ENCODE data around the gene EXOSC3. TPM values are rescaled to one million over a fixed set of nuclear protein-coding genes. Genes with fewer than 3 reads are reported as not detected.

Gene EXOSC3
- total and polyA plus RNA-seq, 2 experiments from 2014 or later, result 28.5 to 48.1 TPM

DNA sequence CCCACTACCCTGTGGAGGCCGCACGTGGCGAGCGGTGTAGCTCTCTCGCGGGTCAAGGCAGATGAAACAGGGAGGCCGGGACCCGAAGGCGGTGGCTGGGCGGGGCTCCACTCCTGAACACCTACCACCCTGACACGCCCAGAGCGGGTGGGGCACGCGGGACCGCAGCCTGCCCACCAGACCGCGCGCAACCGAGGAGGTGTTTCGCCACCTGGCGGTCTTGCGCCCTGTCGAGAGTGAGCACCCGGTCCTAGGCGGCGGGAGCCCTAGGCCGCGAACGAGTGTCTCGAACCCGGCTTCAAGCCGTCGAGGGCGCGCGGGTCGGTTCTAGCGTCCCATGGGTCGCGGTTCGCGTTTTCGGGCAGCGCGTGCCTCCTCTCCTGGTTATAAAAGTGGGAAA, 2.2 kb upstream of the EXOSC3 start:
- WGBS (ENCODE audit: low lambda C conversion rate, missing lambda C conversion rate), result 86% methylated on average over 32 of the region's 45 CpGs
- Histone ChIP-seq H3K4me1 (ENCODE audit: insufficient read depth) (peaks cover 8% of the 10 kb centered on the region), H3K9me3 (ENCODE audit: low read depth) (no peaks in the 10 kb centered on the region)

DNA sequence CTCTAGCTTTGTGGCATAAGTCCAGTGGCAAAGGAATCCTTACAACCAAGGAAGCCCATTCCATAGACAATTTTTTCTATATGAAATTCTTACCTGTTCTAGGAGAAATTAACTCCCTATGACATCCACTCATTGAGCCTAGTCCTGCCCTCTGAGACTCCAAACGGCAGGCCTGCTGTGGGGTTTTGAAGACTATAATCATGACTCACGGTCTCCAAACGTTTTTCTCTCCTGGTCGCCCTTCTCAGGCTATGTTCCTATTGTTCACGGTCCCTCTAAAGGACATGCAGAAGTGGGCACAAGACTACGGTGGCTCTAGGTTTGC, 611 bp downstream of the EXOSC3 start:
- peak overlapping the region; percentile 70 for H2AFZ ChIP-seq
- peak overlapping the region; percentile 93 for H3K4me3 ChIP-seq
- no peaks in the 10 kb centered on the region for H4K20me1 ChIP-seq (ENCODE audit: insufficient read depth, poor library complexity, severe bottlenecking)
- WGBS (ENCODE audit: low lambda C conversion rate, missing lambda C conversion rate), result 0% methylated on average over 6 of the region's 6 CpGs
- TF ChIP-seq, protein P1, sequence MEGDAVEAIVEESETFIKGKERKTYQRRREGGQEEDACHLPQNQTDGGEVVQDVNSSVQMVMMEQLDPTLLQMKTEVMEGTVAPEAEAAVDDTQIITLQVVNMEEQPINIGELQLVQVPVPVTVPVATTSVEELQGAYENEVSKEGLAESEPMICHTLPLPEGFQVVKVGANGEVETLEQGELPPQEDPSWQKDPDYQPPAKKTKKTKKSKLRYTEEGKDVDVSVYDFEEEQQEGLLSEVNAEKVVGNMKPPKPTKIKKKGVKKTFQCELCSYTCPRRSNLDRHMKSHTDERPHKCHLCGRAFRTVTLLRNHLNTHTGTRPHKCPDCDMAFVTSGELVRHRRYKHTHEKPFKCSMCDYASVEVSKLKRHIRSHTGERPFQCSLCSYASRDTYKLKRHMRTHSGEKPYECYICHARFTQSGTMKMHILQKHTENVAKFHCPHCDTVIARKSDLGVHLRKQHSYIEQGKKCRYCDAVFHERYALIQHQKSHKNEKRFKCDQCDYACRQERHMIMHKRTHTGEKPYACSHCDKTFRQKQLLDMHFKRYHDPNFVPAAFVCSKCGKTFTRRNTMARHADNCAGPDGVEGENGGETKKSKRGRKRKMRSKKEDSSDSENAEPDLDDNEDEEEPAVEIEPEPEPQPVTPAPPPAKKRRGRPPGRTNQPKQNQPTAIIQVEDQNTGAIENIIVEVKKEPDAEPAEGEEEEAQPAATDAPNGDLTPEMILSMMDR (IDR thresholded peaks at IDR 0.05; ENCODE audit: poor library complexity), result no peak
- no peak for TF ChIP-seq EZH2 (IDR thresholded peaks at IDR 0.05; ENCODE audit: borderline replicate concordance)
- H3K27ac ChIP-seq, result peak overlapping the region; percentile 75
- H3K36me3 ChIP-seq (replicated peaks; ENCODE audit: insufficient read depth, low read depth), result no peaks in the 10 kb centered on the region
- H3K4me2 ChIP-seq, result peak overlapping the region; percentile 89
- no peaks in the 10 kb centered on the region for H3K27me3 ChIP-seq
- no peak for DNase-seq (ENCODE audit: low spot score)
- no peaks in the 10 kb centered on the region for H3K9me3 ChIP-seq (ENCODE audit: low read depth)
- H3K4me1 ChIP-seq (ENCODE audit: insufficient read depth), result peaks cover 8% of the 10 kb centered on the region
- H3K79me2 ChIP-seq, result peaks cover 25% of the 10 kb centered on the region
- H3K9me2 ChIP-seq (replicated peaks; ENCODE audit: insufficient read depth), result no peaks in the 10 kb centered on the region

More for the DNA sequence above, 2.2 kb upstream of the EXOSC3 start:
- peaks cover 25% of the 10 kb centered on the region for H3K79me2 ChIP-seq
- no peaks in the 10 kb centered on the region for H3K9me2 ChIP-seq (replicated peaks; ENCODE audit: insufficient read depth)
- no peak overlapping the region for H3K27ac ChIP-seq
- no peak overlapping the region for H3K4me3 ChIP-seq
- TF ChIP-seq EZH2 (IDR thresholded peaks at IDR 0.05; ENCODE audit: borderline replicate concordance) (no peak), EZH2phosphoT487 (IDR thresholded peaks at IDR 0.05; ENCODE audit: low read depth, severe bottlenecking, unreplicated experiment) (no peak)
- TF ChIP-seq, protein P1 (IDR thresholded peaks at IDR 0.05; ENCODE audit: poor library complexity), result no peak
- no peaks in the 10 kb centered on the region for H3K27me3 ChIP-seq
- H2AFZ ChIP-seq, result no peak overlapping the region
- no peak overlapping the region for H3K4me2 ChIP-seq
- H4K20me1 ChIP-seq (ENCODE audit: insufficient read depth, poor library complexity, severe bottlenecking), result no peaks in the 10 kb centered on the region
- DNase-seq (ENCODE audit: low spot score), result no peak
- H3K36me3 ChIP-seq (replicated peaks; ENCODE audit: insufficient read depth, low read depth), result no peaks in the 10 kb centered on the region

DNA sequence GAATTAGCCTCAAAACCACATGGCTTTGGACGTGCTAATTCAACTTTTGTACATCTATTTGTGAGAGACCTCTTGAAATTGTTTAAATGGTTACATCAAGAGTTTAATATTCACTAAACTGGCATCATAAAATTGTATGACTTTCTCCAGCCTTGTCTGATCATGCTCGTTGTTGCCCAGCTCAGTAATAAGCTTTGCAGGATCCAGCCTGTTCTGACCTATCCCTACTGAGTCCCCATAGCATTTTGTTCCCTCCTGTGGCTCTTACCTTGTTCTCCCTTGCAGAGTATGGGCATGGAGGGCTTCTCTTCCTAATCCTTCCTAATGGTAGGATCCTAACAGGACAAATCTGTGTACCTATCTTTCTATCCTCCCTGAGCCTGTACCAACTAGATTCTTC, 6.3 kb downstream of the EXOSC3 start:
- no peaks in the 10 kb centered on the region for H3K9me3 ChIP-seq (ENCODE audit: low read depth)
- H2AFZ ChIP-seq, result no peak overlapping the region
- WGBS (ENCODE audit: low lambda C conversion rate, missing lambda C conversion rate), result 98% methylated on average over 2 of the region's 2 CpGs
- no peak for DNase-seq (ENCODE audit: low spot score)
- no peaks in the 10 kb centered on the region for H3K9me2 ChIP-seq (replicated peaks; ENCODE audit: insufficient read depth)
- no peak overlapping the region for H3K4me2 ChIP-seq
- no peak overlapping the region for H3K4me3 ChIP-seq
- peaks cover 10% of the 10 kb centered on the region for H3K79me2 ChIP-seq
- H3K36me3 ChIP-seq (replicated peaks; ENCODE audit: insufficient read depth, low read depth), result no peaks in the 10 kb centered on the region
- H3K27ac ChIP-seq, result no peak overlapping the region
- TF ChIP-seq, protein P1 (IDR thresholded peaks at IDR 0.05; ENCODE audit: poor library complexity), result no peak
- TF ChIP-seq EZH2 (IDR thresholded peaks at IDR 0.05; ENCODE audit: borderline replicate concordance), result no peak
- TF ChIP-seq EZH2phosphoT487 (IDR thresholded peaks at IDR 0.05; ENCODE audit: low read depth, severe bottlenecking, unreplicated experiment), result no peak
- H3K4me1 ChIP-seq (ENCODE audit: insufficient read depth), result peaks cover under 1% of the 10 kb centered on the region
- no peaks in the 10 kb centered on the region for H4K20me1 ChIP-seq (ENCODE audit: insufficient read depth, poor library complexity, severe bottlenecking)
- no peaks in the 10 kb centered on the region for H3K27me3 ChIP-seq

DNA sequence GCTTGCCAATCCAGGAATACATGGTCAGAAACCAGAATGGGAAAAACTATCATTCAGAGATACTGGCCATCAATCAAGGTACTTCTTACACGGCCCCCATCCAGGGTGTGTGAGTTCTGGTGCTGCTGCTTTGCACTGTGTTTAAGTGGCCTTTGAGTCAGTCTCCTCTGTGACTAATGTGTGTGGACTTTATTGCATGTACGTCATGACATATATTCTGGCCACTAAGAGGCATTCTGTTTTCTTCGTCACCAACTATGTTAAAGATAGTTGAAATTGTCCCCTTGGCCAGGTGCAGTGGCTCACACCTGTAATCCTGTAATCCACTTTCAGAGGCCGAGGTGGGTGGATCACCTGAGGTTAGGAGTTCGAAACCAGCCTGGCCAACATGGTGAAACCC, 8.5 kb downstream of the EXOSC3 start:
- no peak overlapping the region for H3K27ac ChIP-seq

More for the DNA sequence above, 8.5 kb downstream of the EXOSC3 start:
- H2AFZ ChIP-seq, result no peak overlapping the region
- H3K27me3 ChIP-seq, result no peaks in the 10 kb centered on the region
- no peaks in the 10 kb centered on the region for H3K79me2 ChIP-seq
- no peak for DNase-seq (ENCODE audit: low spot score)
- no peaks in the 10 kb centered on the region for H3K9me2 ChIP-seq (replicated peaks; ENCODE audit: insufficient read depth)
- no peak overlapping the region for H3K4me3 ChIP-seq
- WGBS (ENCODE audit: low lambda C conversion rate, missing lambda C conversion rate), result 91% methylated on average over 5 of the region's 5 CpGs
- H3K4me2 ChIP-seq, result no peak overlapping the region
- no peaks in the 10 kb centered on the region for H3K4me1 ChIP-seq (ENCODE audit: insufficient read depth)
- H3K9me3 ChIP-seq (ENCODE audit: low read depth), result no peaks in the 10 kb centered on the region
- TF ChIP-seq EZH2phosphoT487 (IDR thresholded peaks at IDR 0.05; ENCODE audit: low read depth, severe bottlenecking, unreplicated experiment) (no peak), EZH2 (IDR thresholded peaks at IDR 0.05; ENCODE audit: borderline replicate concordance) (no peak)
- TF ChIP-seq, protein P1 (IDR thresholded peaks at IDR 0.05; ENCODE audit: poor library complexity), result no peak
- no peaks in the 10 kb centered on the region for H4K20me1 ChIP-seq (ENCODE audit: insufficient read depth, poor library complexity, severe bottlenecking)
- H3K36me3 ChIP-seq (replicated peaks; ENCODE audit: insufficient read depth, low read depth), result no peaks in the 10 kb centered on the region
